ENCODE measurements around the gene LRGUK. TPM values are rescaled to one million over a fixed set of nuclear protein-coding genes. Genes with fewer than 3 reads are reported as not detected.

LRGUK gene
- total and polyA plus RNA-seq, 2 donors (not counting 1 experiment from before 2014, with no cell fraction given): 0.27 to 0.49 TPM

GRCh38 chr7:134186027-134186426, 58.9 kb downstream of the LRGUK start:
- ChIA-PET CTCF (interaction anchor here (0.7 kb wide), 1 partner anchor 71 kb away, joined by 4 read pairs; no protein-coding TSS in a partner anchor), POLR2A (no interaction called here)
- no peak overlapping the region for H3K27ac ChIP-seq (ENCODE audit: low read length in 2 of 2)
- Mint-ChIP-seq H3K4me3 (no peak overlapping the region), H3K27ac (no peak overlapping the region), H3K4me1 (no peaks in the 10 kb centered on the region), H3K9me3 (ENCODE audit: insufficient read depth) (no peaks in the 10 kb centered on the region), H3K27me3 (peaks cover 8% of the 10 kb centered on the region)
- H3K4me2 ChIP-seq (replicated peaks; ENCODE audit: low read depth, low read length, poor library complexity, severe bottlenecking): no peak overlapping the region
- no peak overlapping the region for H3K9ac ChIP-seq (ENCODE audit: low read length)
- H3K27me3 ChIP-seq (replicated peaks in 1 of 4; ENCODE audit: control extremely low read depth in 1 of 4, control insufficient read depth in 3 of 4, insufficient read depth in 4 of 4, low read length in 3 of 4): no peaks in the 10 kb centered on the region
- H3K36me3 ChIP-seq (replicated peaks in 1 of 2; ENCODE audit: control extremely low read depth in 1 of 2, control insufficient read depth in 1 of 2, extremely low read depth in 1 of 2, insufficient read depth in 2 of 2, low read length in 1 of 2): no peaks in the 10 kb centered on the region
- DNase-seq: no peak
- H3K4me3 ChIP-seq (ENCODE audit: control extremely low read depth in 1 of 5, extremely low read depth in 1 of 5, insufficient read depth in 1 of 5, low read depth in 2 of 5, low read length in 4 of 5): no peak overlapping the region
- no peaks in the 10 kb centered on the region for H3K9me3 ChIP-seq (ENCODE audit: control extremely low read depth in 1 of 3, control insufficient read depth in 2 of 3, insufficient read depth in 1 of 3, low read length in 2 of 3)
- H3K79me2 ChIP-seq (ENCODE audit: control insufficient read depth, insufficient read depth, low read length): no peaks in the 10 kb centered on the region
- H2AFZ ChIP-seq (ENCODE audit: insufficient read depth, low read depth, low read length, poor library complexity, severe bottlenecking): no peak overlapping the region
- no peaks in the 10 kb centered on the region for H3K4me1 ChIP-seq (ENCODE audit: control insufficient read depth in 2 of 2, insufficient read depth in 2 of 2, low read length in 2 of 2)
- H4K20me1 ChIP-seq (ENCODE audit: control insufficient read depth, insufficient read depth, low read length, poor library complexity, severe bottlenecking): no peaks in the 10 kb centered on the region
- WGBS (ENCODE audit: insufficient coverage): no CpG with 5 or more reads among the region's 3 CpGs
- ATAC-seq (ENCODE audit: low read depth): no peak
- intact Hi-C loops (cut with micrococcal nuclease): no loop called here
- TF ChIP-seq EZH2 (IDR thresholded peaks at IDR 0.05; ENCODE audit: borderline replicate concordance, insufficient read depth, low read depth, low read length, poor library complexity, severe bottlenecking) (no peak), CTCF (IDR thresholded peaks at IDR 0.05) (no peak)

- POLR2A ChIA-PET: no interaction called here
- TF ChIP-seq EZH2 (IDR thresholded peaks at IDR 0.05; ENCODE audit: borderline replicate concordance, insufficient read depth, low read depth, low read length, poor library complexity, severe bottlenecking): no peak
- Histone ChIP-seq H3K79me2 (ENCODE audit: control insufficient read depth, insufficient read depth, low read length) (no peaks in the 10 kb centered on the region), H3K4me3 (ENCODE audit: control extremely low read depth in 1 of 5, extremely low read depth in 1 of 5, insufficient read depth in 1 of 5, low read depth in 2 of 5, low read length in 4 of 5) (no peak overlapping the region), H4K20me1 (ENCODE audit: control insufficient read depth, insufficient read depth, low read length, poor library complexity, severe bottlenecking) (no peaks in the 10 kb centered on the region), H3K27ac (ENCODE audit: low read length in 2 of 2) (no peak overlapping the region), H3K9me3 (ENCODE audit: control extremely low read depth in 1 of 3, control insufficient read depth in 2 of 3, insufficient read depth in 1 of 3, low read length in 2 of 3) (no peaks in the 10 kb centered on the region), H3K4me1 (ENCODE audit: control insufficient read depth in 2 of 2, insufficient read depth in 2 of 2, low read length in 2 of 2) (no peaks in the 10 kb centered on the region), H3K9ac (ENCODE audit: low read length) (no peak overlapping the region), H3K4me2 (replicated peaks; ENCODE audit: low read depth, low read length, poor library complexity, severe bottlenecking) (no peak overlapping the region), H3K36me3 (replicated peaks in 1 of 2; ENCODE audit: control extremely low read depth in 1 of 2, control insufficient read depth in 1 of 2, extremely low read depth in 1 of 2, insufficient read depth in 2 of 2, low read length in 1 of 2) (no peaks in the 10 kb centered on the region), H2AFZ (ENCODE audit: insufficient read depth, low read depth, low read length, poor library complexity, severe bottlenecking) (no peak overlapping the region), H3K27me3 (replicated peaks in 1 of 4; ENCODE audit: control extremely low read depth in 1 of 4, control insufficient read depth in 3 of 4, insufficient read depth in 4 of 4, low read length in 3 of 4) (no peaks in the 10 kb centered on the region)
- DNase-seq: no peak
- Mint-ChIP-seq H3K9me3 (ENCODE audit: insufficient read depth) (no peaks in the 10 kb centered on the region), H3K4me3 (no peak overlapping the region), H3K4me1 (no peaks in the 10 kb centered on the region), H3K27me3 (peaks cover 8% of the 10 kb centered on the region), H3K27ac (no peak overlapping the region)
- intact Hi-C loops (cut with micrococcal nuclease): no loop called here
- no peak for ATAC-seq (ENCODE audit: low read depth)
- WGBS (ENCODE audit: insufficient coverage): no CpG with 5 or more reads among the region's 2 CpGs
- CTCF ChIA-PET: no interaction called here
These were observed 59.7 kb downstream of the LRGUK start for GRCh38 chr7:134186801-134187200.
